Vagina (tissue), 2 donors: ENCODE results near the gene TMEM129. TPM values are rescaled to one million over a fixed set of nuclear protein-coding genes. Genes with fewer than 3 reads are reported as not detected.

Experiments
- DNase-seq, 2 donors: peaks; one replicate each; pipeline ENCODE4 v3.0.0-alpha.2; 2017; ENCODE audit errors: extremely low spot score in 2 of 2
- H3K27ac ChIP-seq: fragments of 200-600 bp; sonication (generic); one replicate; pipeline ENCODE4 v1.5.1; 2019
- H3K27me3 ChIP-seq: fragments of 200-600 bp; sonication (generic); one replicate; pipeline ENCODE4 v1.5.1; 2019
- H3K36me3 ChIP-seq, 2 donors: fragments of 200-600 bp; sonication (generic); one replicate each; pipeline ENCODE4 v1.5.1; 2017 to 2019
- H3K4me1 ChIP-seq: fragments of 200-600 bp; sonication (generic); one replicate; pipeline ENCODE4 v1.5.1; 2019
- H3K4me3 ChIP-seq, 2 donors: fragments of 200-600 bp; sonication (generic); 1 replicate in 1 of 2; 2 replicates in 1 of 2; pipeline ENCODE4 v1.5.1; 2016 to 2019
- H3K9me3 ChIP-seq: fragments of 200-600 bp; sonication (generic); one replicate; pipeline ENCODE4 v1.5.1; 2019
- POLR2A ChIP-seq, 2 donors: fragments of 450-650 bp; IDR thresholded peaks; one replicate each; pipeline ENCODE4 v1.6.1; 2017; ENCODE audit warnings: antibody characterized with exemption in 2 of 2, mild to moderate bottlenecking in 2 of 2, moderate library complexity in 2 of 2
- POLR2AphosphoS5 ChIP-seq, 2 donors: sonication (generic); formaldehyde crosslinking; IDR thresholded peaks; one replicate each; pipeline ENCODE4 v1.9.0; 2017; ENCODE audit warnings: antibody characterized with exemption in 2 of 2, mild to moderate bottlenecking in 2 of 2, low read depth in 1 of 2; ENCODE audit not compliant: insufficient read depth in 1 of 2
- intact Hi-C: fragments of 100-400 bp; cut with DNase I; formaldehyde crosslinking; loops from one replicate; pipeline ENCODE4 v1.15.1; 2023
- total RNA-seq: library from RNA; depleted of rRNA; stranded (reverse); fragments of >200 nt; gene quantifications from one replicate; pipeline ENCODE4 v1.2.3, GENCODE V29; 2016
- TF ChIP-seq, protein P1 (sequence below), 3 experiments: fragments of 450-650 bp in 2 of 3; fragments of 200-600 bp in 1 of 3; sonication (generic) in 1 of 3; IDR thresholded peaks; one replicate each; pipeline ENCODE4 v1.5.1; 2017 to 2019; ENCODE audit warnings: antibody characterized with exemption in 3 of 3, mild to moderate bottlenecking in 2 of 3, moderate library complexity in 2 of 3

The TMEM129 gene
- total RNA-seq, 1 donor from 2014 or later: 50.6 TPM

GRCh38 chr4:1768367-1769034 is 47.4 kb upstream of the TMEM129 start:
- TF ChIP-seq, protein P1, sequence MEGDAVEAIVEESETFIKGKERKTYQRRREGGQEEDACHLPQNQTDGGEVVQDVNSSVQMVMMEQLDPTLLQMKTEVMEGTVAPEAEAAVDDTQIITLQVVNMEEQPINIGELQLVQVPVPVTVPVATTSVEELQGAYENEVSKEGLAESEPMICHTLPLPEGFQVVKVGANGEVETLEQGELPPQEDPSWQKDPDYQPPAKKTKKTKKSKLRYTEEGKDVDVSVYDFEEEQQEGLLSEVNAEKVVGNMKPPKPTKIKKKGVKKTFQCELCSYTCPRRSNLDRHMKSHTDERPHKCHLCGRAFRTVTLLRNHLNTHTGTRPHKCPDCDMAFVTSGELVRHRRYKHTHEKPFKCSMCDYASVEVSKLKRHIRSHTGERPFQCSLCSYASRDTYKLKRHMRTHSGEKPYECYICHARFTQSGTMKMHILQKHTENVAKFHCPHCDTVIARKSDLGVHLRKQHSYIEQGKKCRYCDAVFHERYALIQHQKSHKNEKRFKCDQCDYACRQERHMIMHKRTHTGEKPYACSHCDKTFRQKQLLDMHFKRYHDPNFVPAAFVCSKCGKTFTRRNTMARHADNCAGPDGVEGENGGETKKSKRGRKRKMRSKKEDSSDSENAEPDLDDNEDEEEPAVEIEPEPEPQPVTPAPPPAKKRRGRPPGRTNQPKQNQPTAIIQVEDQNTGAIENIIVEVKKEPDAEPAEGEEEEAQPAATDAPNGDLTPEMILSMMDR (IDR thresholded peaks at IDR 0.05): no peak
- no peak for TF ChIP-seq POLR2A (IDR thresholded peaks at IDR 0.05)
- no peak for TF ChIP-seq POLR2AphosphoS5 (IDR thresholded peaks at IDR 0.05; ENCODE audit: insufficient read depth in 1 of 2, low read depth in 1 of 2)
- Histone ChIP-seq H3K27ac (peak overlapping the region; percentile 65), H3K4me3 (no peak overlapping the region), H3K4me1 (peaks cover 64% of the 10 kb centered on the region), H3K36me3 (no peaks in the 10 kb centered on the region), H3K9me3 (no peaks in the 10 kb centered on the region), H3K27me3 (no peaks in the 10 kb centered on the region)
- DNase-seq: no peak
- intact Hi-C loops: loop anchor here (10.0 kb wide), 1 partner anchor 136 kb away; no protein-coding TSS in a partner anchor

GRCh38 chr4:1767770-1768366 is 46.7 kb upstream of the TMEM129 start:
- intact Hi-C loops: loop anchor here (10.0 kb wide), 1 partner anchor 137 kb away; no protein-coding TSS in a partner anchor
- peak overlapping the region; percentile 45 to 63 for H3K4me3 ChIP-seq
- no peak for DNase-seq
- H3K27me3 ChIP-seq: no peaks in the 10 kb centered on the region
- H3K4me1 ChIP-seq: peaks cover 69% of the 10 kb centered on the region
- no peak overlapping the region for H3K27ac ChIP-seq
- H3K36me3 ChIP-seq: no peaks in the 10 kb centered on the region
- H3K9me3 ChIP-seq: no peaks in the 10 kb centered on the region
- TF ChIP-seq POLR2A (IDR thresholded peaks at IDR 0.05) (no peak), POLR2AphosphoS5 (IDR thresholded peaks at IDR 0.05; ENCODE audit: insufficient read depth in 1 of 2, low read depth in 1 of 2) (no peak)
- TF ChIP-seq, protein P1 (IDR thresholded peaks at IDR 0.05): no peak

DNA sequence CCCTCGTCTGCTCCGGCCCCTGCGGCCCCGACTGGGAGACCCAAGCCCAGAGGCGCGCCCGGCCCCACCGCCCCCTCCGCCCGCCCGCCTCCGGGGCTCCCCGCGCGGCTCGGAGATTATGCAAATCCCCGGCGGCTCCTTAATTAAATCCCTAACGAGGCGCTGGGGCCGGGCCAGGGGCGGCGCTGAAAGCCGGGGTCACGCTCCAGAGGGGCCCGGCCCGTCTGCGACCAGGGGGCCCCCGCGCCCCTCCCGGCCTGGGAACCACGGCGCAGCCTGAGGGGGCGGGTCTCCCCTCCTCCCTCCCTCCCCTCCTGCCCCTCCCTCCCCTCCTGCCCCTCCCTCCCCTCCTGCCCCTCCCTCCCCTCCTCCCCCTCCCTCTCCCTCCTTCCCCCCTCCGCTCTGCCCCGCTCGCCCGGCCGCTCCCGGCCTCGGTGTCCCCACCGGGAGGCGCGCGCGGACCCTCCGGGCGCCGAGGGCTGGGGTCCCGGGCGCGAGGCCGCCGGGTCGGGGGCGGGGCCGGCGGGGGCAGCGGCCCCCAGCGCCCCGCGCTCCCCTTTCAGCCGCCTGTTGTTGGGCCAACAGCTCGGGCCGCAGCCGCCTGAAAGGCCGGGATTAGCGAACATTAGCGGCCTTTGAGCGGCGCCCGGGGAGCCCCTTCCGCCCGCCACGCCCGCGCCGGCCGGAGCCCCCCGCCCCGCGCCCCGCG is 46.1 kb upstream of the TMEM129 start:
- intact Hi-C loops: loop anchor here (10.0 kb wide), 1 partner anchor 138 kb away; no protein-coding TSS in a partner anchor
- no peaks in the 10 kb centered on the region for H3K27me3 ChIP-seq
- peak overlapping the region; percentile 54 for H3K27ac ChIP-seq
- no peak for TF ChIP-seq POLR2AphosphoS5 (IDR thresholded peaks at IDR 0.05; ENCODE audit: insufficient read depth in 1 of 2, low read depth in 1 of 2)
- TF ChIP-seq, protein P1 (IDR thresholded peaks at IDR 0.05): no peak
- no peak for TF ChIP-seq POLR2A (IDR thresholded peaks at IDR 0.05)
- DNase-seq: no peak
- no peaks in the 10 kb centered on the region for H3K36me3 ChIP-seq
- H3K4me1 ChIP-seq: peaks cover 67% of the 10 kb centered on the region
- H3K4me3 ChIP-seq: peak overlapping the region; percentile 45 to 63
- H3K9me3 ChIP-seq: no peaks in the 10 kb centered on the region

DNA sequence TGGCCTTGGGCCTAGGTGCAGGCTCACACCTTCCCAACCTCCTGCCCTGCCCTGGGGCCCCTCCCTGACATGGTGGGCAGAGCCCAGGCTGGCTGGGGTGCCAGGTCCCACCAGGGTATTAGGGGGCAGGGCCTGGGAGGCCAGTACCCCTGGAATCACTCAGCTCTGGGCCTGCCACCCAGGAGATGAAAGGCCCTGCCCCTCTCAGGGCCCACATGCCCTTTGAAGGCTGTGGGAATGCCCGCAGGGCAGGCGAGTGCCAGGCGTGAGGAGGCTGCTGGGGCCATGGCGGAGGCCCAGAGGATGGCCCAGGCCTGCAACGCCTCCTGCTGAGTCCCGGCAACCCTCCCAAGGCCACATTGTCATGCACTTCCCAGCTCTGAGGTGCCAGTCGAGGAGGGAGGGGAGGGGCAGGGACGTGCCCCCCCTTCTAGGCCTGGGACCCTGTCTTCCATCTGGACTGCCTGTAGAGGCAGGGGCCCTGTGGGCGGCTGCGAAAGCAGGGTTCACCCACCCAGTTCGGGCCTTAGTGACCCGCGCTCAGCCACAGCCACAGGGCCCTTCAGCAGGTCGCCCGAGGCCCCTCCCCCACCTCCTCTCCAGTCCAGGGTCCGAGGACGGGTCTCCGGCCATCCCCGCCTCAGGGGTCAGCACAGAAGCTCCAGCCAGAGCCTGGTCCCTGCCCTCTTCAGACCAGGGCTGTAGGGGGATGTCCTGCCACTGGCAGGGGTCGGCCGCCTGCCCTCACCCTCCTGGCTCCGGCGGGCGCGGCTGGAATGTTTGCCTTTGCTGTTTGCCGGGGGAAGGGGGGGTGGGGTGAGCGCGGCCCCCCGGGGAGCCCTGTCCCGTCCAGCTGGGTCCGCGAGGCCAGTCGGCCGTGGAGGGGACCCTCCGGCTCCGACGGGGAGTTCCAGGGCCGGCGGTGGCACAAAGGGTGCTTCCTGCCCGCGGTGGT is 45.3 kb upstream of the TMEM129 start:
- no peaks in the 10 kb centered on the region for H3K9me3 ChIP-seq
- peak overlapping the region; percentile 54 for H3K27ac ChIP-seq
- H3K4me1 ChIP-seq: peaks cover 59% of the 10 kb centered on the region
- TF ChIP-seq POLR2A (IDR thresholded peaks at IDR 0.05): no peak
- no peak for TF ChIP-seq POLR2AphosphoS5 (IDR thresholded peaks at IDR 0.05; ENCODE audit: insufficient read depth in 1 of 2, low read depth in 1 of 2)
- TF ChIP-seq, protein P1 (IDR thresholded peaks at IDR 0.05): no peak
- H3K27me3 ChIP-seq: no peaks in the 10 kb centered on the region
- H3K4me3 ChIP-seq: peak overlapping the region; percentile 45 to 63
- H3K36me3 ChIP-seq: no peaks in the 10 kb centered on the region
- intact Hi-C loops: loop anchor here (10.0 kb wide), 1 partner anchor 138 kb away; no protein-coding TSS in a partner anchor
- DNase-seq: no peak
